ENCODE data around the gene ROBO1. TPM values are rescaled to one million over a fixed set of nuclear protein-coding genes. Genes with fewer than 3 reads are reported as not detected.

Gene ROBO1
- total RNA-seq, 2 donors from 2014 or later = not detected

DNA sequence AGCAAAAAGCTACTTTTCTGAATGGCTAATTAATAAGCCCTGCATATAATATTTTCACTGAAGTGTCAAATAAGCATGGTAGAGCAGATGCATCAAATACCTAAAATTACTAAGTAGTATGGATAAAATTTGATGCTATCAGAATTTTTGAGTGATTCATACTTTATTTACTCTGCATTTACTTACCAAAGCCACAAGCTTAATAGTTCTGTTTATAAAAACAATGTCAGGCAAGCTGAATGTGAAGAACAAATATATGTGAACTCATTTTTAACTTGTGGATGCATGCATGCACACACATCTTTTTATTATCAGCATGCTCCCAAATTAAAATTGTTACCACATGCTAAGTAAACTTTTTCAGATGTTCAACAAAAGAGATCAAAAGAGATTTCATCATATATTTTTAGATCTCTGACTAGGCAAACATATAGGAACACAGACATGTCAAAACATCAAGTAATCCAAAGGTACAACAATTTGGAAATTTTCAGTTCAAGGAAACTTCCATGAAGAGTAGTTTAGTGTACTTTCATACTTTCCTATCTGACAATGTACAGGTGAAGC lies 969.4 kb downstream of the ROBO1 start:
- Mint-ChIP-seq H3K27ac (no peak overlapping the region), H3K4me3 (no peak overlapping the region), H3K27me3 (no peaks in the 10 kb centered on the region), H3K36me3 (ENCODE audit: low read depth) (no peaks in the 10 kb centered on the region), H3K4me1 (no peaks in the 10 kb centered on the region)
- ATAC-seq (no peak), DNase-seq (no peak)
- no peaks in the 10 kb centered on the region for H3K9me3 ChIP-seq (ENCODE audit: control insufficient read depth, low read length, poor library complexity, severe bottlenecking)

GRCh38 chr3:78794431-78794830 lies 973.4 kb downstream of the ROBO1 start:
- H3K9me3 ChIP-seq (ENCODE audit: control insufficient read depth, low read length, poor library complexity, severe bottlenecking) = no peaks in the 10 kb centered on the region
- no peaks in the 10 kb centered on the region for H3K36me3 Mint-ChIP-seq (ENCODE audit: low read depth)
- H3K27ac Mint-ChIP-seq = no peak overlapping the region

DNA sequence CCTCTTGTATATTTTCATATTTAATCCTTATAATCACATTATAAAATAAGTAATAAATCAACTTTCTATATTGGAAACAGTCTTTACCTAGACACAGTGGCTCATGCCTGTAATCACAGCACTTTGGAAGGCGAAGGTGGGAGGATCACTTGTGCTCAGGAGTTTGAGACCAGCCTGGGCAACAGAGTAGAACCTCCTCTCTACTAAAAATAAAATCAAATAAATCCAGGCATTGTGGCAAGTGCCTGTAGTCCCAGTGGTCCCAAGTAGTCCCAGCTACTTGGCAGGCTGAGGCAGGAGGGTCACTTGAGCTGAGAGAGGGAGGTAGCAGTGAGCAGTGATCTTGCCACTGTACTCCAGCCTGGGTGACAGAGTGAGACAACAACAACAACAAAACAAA lies 975.1 kb downstream of the ROBO1 start:
- Mint-ChIP-seq H3K4me1 (no peaks in the 10 kb centered on the region), H3K27me3 (no peaks in the 10 kb centered on the region), H3K27ac (no peak overlapping the region), H3K36me3 (ENCODE audit: low read depth) (no peaks in the 10 kb centered on the region), H3K4me3 (no peak overlapping the region)
- no peak for ATAC-seq
- no peaks in the 10 kb centered on the region for H3K9me3 ChIP-seq (ENCODE audit: control insufficient read depth, low read length, poor library complexity, severe bottlenecking)
- no peak for DNase-seq

More at GRCh38 chr3:78794431-78794830, 973.4 kb downstream of the ROBO1 start:
- no peaks in the 10 kb centered on the region for H3K4me1 Mint-ChIP-seq
- H3K27me3 Mint-ChIP-seq = no peaks in the 10 kb centered on the region
- H3K4me3 Mint-ChIP-seq = no peak overlapping the region
- DNase-seq = no peak
- ATAC-seq = no peak

- no peaks in the 10 kb centered on the region for H3K9me3 ChIP-seq (ENCODE audit: control insufficient read depth, low read length, poor library complexity, severe bottlenecking)
- ATAC-seq (no peak), DNase-seq (no peak)
- no peak overlapping the region for H3K27ac Mint-ChIP-seq
- H3K36me3 Mint-ChIP-seq (ENCODE audit: low read depth) = no peaks in the 10 kb centered on the region
- H3K27me3 Mint-ChIP-seq = no peaks in the 10 kb centered on the region
- H3K4me3 Mint-ChIP-seq = no peak overlapping the region
- H3K4me1 Mint-ChIP-seq = no peaks in the 10 kb centered on the region
Measured at GRCh38 chr3:78792212-78792611, 975.6 kb downstream of the ROBO1 start.

DNA sequence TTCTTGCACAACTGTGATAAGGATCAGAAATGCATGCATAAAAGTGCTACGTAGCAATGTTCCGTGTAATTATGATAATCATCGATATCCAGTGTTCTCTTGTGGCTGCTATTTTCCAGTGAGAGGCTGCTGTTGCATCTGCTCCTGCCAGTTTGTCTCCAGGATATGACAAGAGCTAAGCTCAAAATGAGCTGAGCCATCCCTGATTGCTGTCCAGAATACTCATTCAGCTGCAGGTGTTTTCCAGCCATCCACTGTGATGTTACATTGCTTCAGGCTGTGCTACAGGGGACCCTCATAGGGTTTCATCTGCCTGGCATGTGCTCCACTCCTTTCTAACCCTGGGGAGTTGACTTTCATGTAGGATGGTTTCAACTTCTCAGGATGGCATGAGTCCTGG lies 976.0 kb downstream of the ROBO1 start:
- DNase-seq = no peak

GRCh38 chr3:78788839-78789238 lies 979.0 kb downstream of the ROBO1 start:
- Mint-ChIP-seq H3K4me1 (no peaks in the 10 kb centered on the region), H3K27ac (no peak overlapping the region), H3K36me3 (ENCODE audit: low read depth) (no peaks in the 10 kb centered on the region), H3K27me3 (no peaks in the 10 kb centered on the region), H3K4me3 (no peak overlapping the region)
- ATAC-seq = no peak
- DNase-seq = no peak
- H3K9me3 ChIP-seq (ENCODE audit: control insufficient read depth, low read length, poor library complexity, severe bottlenecking) = no peaks in the 10 kb centered on the region

More for the DNA sequence above, 976.0 kb downstream of the ROBO1 start:
- Mint-ChIP-seq H3K4me1 (no peaks in the 10 kb centered on the region), H3K4me3 (no peak overlapping the region), H3K27me3 (no peaks in the 10 kb centered on the region), H3K27ac (no peak overlapping the region), H3K36me3 (ENCODE audit: low read depth) (no peaks in the 10 kb centered on the region)
- ATAC-seq = no peak
- H3K9me3 ChIP-seq (ENCODE audit: control insufficient read depth, low read length, poor library complexity, severe bottlenecking) = no peaks in the 10 kb centered on the region

- H3K4me1 Mint-ChIP-seq = no peaks in the 10 kb centered on the region
- no peak overlapping the region for H3K27ac Mint-ChIP-seq
- H3K36me3 Mint-ChIP-seq (ENCODE audit: low read depth) = no peaks in the 10 kb centered on the region
- H3K9me3 ChIP-seq (ENCODE audit: control insufficient read depth, low read length, poor library complexity, severe bottlenecking) = no peaks in the 10 kb centered on the region
- no peaks in the 10 kb centered on the region for H3K27me3 Mint-ChIP-seq
- DNase-seq (no peak), ATAC-seq (no peak)
- H3K4me3 Mint-ChIP-seq = no peak overlapping the region
Measured at GRCh38 chr3:78785004-78785403, 982.8 kb downstream of the ROBO1 start.

DNA sequence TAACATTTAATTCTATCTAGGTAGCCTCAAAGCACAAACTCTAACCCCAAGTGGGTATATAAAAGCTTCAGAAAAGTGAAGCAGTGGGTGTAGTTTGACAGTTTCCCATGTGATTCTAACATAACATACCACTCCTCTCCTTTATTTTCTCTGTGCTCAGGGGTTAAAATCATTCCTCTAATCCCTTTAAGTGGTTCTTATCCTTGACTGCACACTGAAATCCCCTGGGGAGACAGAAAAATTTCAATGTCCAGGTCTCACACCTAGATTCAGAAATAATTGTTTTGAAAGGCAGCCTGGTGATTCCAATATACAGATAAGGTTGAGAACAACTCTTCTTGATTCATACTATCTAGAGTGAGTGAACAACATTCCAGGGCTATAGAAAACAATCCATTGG lies 986.4 kb downstream of the ROBO1 start:
- no peak overlapping the region for H3K4me3 Mint-ChIP-seq
- H3K4me1 Mint-ChIP-seq = no peaks in the 10 kb centered on the region
- no peaks in the 10 kb centered on the region for H3K27me3 Mint-ChIP-seq
- no peak for DNase-seq
- no peak overlapping the region for H3K27ac Mint-ChIP-seq
- ATAC-seq = no peak
- H3K36me3 Mint-ChIP-seq (ENCODE audit: low read depth) = no peaks in the 10 kb centered on the region
- no peaks in the 10 kb centered on the region for H3K9me3 ChIP-seq (ENCODE audit: control insufficient read depth, low read length, poor library complexity, severe bottlenecking)

DNA sequence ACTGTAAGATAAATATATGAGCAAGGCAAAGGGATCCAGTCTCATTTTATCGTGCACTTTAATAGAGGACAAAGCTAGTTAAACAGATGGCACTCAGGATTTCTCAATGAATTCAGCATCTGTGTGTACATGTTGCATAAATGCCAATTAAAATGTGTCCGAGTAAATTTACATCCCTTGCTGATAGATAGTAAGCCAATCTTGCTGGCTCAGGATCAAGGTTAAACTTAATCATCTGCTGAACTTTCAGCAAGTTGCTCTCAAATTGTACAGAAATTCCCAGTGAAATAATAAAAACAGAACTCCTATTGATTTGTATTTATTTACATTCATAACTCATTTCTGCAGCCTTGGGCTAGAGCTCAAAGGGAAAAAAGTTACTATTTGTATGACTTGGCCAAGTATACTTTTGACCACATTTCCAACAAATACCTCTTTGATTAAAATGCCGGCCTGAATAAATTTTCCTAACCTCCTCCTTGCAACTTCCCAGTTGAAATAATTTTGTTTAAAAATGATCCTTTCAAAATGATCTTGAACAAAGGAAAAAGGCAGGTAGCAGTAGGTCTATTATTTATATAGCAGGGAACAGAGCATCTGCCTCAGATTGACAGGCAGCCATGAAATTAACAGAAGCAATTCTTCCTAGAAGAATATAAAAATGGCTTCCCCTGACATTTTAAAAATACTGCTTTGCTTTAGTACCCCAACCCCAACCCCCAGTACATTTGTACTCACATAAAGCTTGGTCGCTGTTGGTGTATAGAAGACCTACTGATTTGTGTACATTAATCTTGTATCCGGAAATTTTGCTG lies 1001.9 kb downstream of the ROBO1 start:
- H3K4me3 Mint-ChIP-seq = no peak overlapping the region
- H3K27ac Mint-ChIP-seq = no peak overlapping the region
- DNase-seq = no peak
- no peaks in the 10 kb centered on the region for H3K27me3 Mint-ChIP-seq
- H3K4me1 Mint-ChIP-seq = no peaks in the 10 kb centered on the region
- no peaks in the 10 kb centered on the region for H3K36me3 Mint-ChIP-seq (ENCODE audit: low read depth)
- H3K9me3 ChIP-seq (ENCODE audit: control insufficient read depth, low read length, poor library complexity, severe bottlenecking) = no peaks in the 10 kb centered on the region
- ATAC-seq = no peak

- no peaks in the 10 kb centered on the region for H3K27me3 Mint-ChIP-seq
Measured at GRCh38 chr3:78764634-78765033, 1003.2 kb downstream of the ROBO1 start.

DNA sequence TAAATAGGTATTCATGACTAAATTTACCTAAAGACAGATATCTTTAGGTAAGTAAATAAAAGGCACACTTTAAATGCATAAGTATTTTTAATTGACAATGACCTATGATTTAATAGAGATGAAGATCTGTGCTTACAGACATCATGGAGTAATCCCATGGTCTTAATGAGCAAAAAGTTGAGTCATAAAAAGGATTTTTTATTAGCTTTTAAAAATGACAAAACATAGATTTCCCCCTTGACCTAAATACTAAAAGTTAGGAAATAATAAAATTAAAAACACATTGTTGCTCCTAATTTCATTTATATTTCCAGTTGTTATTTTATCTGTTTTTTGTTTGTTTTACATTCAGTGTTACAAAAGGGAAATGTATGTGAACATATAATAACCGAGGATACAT lies 1005.7 kb downstream of the ROBO1 start:
- Mint-ChIP-seq H3K36me3 (ENCODE audit: low read depth) (no peaks in the 10 kb centered on the region), H3K4me1 (no peaks in the 10 kb centered on the region), H3K27me3 (no peaks in the 10 kb centered on the region), H3K4me3 (no peak overlapping the region), H3K27ac (no peak overlapping the region)
- DNase-seq = no peak
- H3K9me3 ChIP-seq (ENCODE audit: control insufficient read depth, low read length, poor library complexity, severe bottlenecking) = no peaks in the 10 kb centered on the region
- ATAC-seq = no peak

More at GRCh38 chr3:78764634-78765033, 1003.2 kb downstream of the ROBO1 start:
- H3K4me3 Mint-ChIP-seq = no peak overlapping the region
- no peaks in the 10 kb centered on the region for H3K4me1 Mint-ChIP-seq
- no peaks in the 10 kb centered on the region for H3K36me3 Mint-ChIP-seq (ENCODE audit: low read depth)
- ATAC-seq (no peak), DNase-seq (no peak)
- H3K9me3 ChIP-seq (ENCODE audit: control insufficient read depth, low read length, poor library complexity, severe bottlenecking) = no peaks in the 10 kb centered on the region
- H3K27ac Mint-ChIP-seq = no peak overlapping the region

DNA sequence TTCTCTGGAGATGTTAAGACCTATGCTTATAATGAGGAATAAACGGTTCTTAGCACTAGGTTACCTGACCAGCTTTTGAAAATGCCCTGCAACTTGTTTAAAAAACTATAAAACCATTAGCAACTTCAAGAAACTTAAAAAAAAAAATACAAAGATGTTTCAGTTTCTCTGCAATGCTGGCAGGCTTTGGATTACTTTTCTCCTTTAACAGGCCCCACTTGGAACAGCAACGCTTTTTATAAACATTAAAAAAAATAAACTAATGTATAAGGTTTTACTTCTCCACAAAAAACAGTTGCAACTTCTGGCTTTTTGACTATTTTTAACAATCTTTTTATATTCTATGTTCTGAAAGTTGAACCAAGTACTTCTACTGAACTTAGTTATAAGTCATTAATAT lies 1006.7 kb downstream of the ROBO1 start:
- no peaks in the 10 kb centered on the region for H3K4me1 Mint-ChIP-seq
- H3K4me3 Mint-ChIP-seq = no peak overlapping the region
- DNase-seq (no peak), ATAC-seq (no peak)
- no peaks in the 10 kb centered on the region for H3K27me3 Mint-ChIP-seq
- no peaks in the 10 kb centered on the region for H3K36me3 Mint-ChIP-seq (ENCODE audit: low read depth)
- H3K27ac Mint-ChIP-seq = no peak overlapping the region
- no peaks in the 10 kb centered on the region for H3K9me3 ChIP-seq (ENCODE audit: control insufficient read depth, low read length, poor library complexity, severe bottlenecking)

DNA sequence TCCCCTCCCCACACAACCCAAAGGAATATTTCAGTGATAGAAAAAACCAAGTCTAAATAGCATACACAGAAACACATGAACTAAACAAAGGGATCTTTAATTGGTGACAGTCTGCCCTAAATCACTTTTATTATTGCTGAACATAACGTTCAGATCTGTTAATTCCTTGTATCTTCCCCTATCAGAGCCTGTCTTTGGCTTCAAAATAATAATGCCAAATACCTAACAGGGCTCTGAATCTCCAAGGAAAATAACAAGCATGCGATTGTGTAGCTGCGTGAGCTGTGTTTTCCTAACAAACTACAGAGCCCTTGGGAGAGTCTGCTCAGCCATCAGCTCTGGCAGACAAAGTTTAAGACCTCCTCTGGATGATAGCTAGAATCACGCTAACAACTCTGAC lies 1010.1 kb downstream of the ROBO1 start:
- no peak for ATAC-seq
- no peak overlapping the region for H3K4me3 Mint-ChIP-seq
- no peaks in the 10 kb centered on the region for H3K27me3 Mint-ChIP-seq
- no peak for DNase-seq
- no peaks in the 10 kb centered on the region for H3K4me1 Mint-ChIP-seq
- no peaks in the 10 kb centered on the region for H3K9me3 ChIP-seq (ENCODE audit: control insufficient read depth, low read length, poor library complexity, severe bottlenecking)
- H3K27ac Mint-ChIP-seq = no peak overlapping the region
- H3K36me3 Mint-ChIP-seq (ENCODE audit: low read depth) = no peaks in the 10 kb centered on the region
